OCI-LY1 (cell line): ENCODE results near the gene DNAH11.

Experiments used
- H2AFZ ChIP-seq: fragments of 200-600 bp; sonication (generic), shearing (Covaris generic); 2 replicates; pipeline ENCODE4 v1.6.0; 2014; ENCODE audit warnings: antibody characterized with exemption, mild to moderate bottlenecking, low read length
- H3F3A ChIP-seq: fragments of 200-600 bp; sonication (generic), shearing (Covaris generic); 2 replicates; pipeline ENCODE4 v1.6.0; 2014; ENCODE audit warnings: mild to moderate bottlenecking, antibody characterized with exemption, low read length, moderate library complexity; ENCODE audit not compliant: insufficient read depth
- H3K27ac ChIP-seq: fragments of 200-600 bp; sonication (generic); 2 replicates; pipeline ENCODE4 v1.5.1; 2014; ENCODE audit warnings: low read length, mixed run types, mild to moderate bottlenecking, low read depth; ENCODE audit not compliant: poor library complexity, severe bottlenecking
- H3K27me3 ChIP-seq: fragments of 200-600 bp; sonication (generic); 2 replicates; pipeline ENCODE4 v1.6.0; 2014; ENCODE audit warnings: antibody characterized with exemption, mild to moderate bottlenecking, low read length, moderate library complexity; ENCODE audit not compliant: insufficient read depth
- H3K36me3 ChIP-seq: fragments of 200-600 bp; sonication (generic); 2 replicates; pipeline ENCODE4 v1.6.1; 2014; ENCODE audit warnings: mild to moderate bottlenecking, antibody characterized with exemption, low read length, moderate library complexity, mixed read lengths; ENCODE audit not compliant: insufficient read depth
- H3K4me1 ChIP-seq: fragments of 200-600 bp; sonication (generic); 2 replicates; pipeline ENCODE4 v1.5.1; 2014; ENCODE audit warnings: mild to moderate bottlenecking, low read length, moderate library complexity; ENCODE audit not compliant: insufficient read depth, severe bottlenecking
- H3K4me2 ChIP-seq: fragments of 200-600 bp; sonication (generic), shearing (Covaris generic); 2 replicates; pipeline ENCODE4 v1.6.1; 2014; ENCODE audit warnings: low read length
- H3K4me3 ChIP-seq: fragments of 200-600 bp; sonication (generic); 2 replicates; pipeline ENCODE4 v1.5.1; 2014; ENCODE audit warnings: low read length, low read depth, mild to moderate bottlenecking, mixed read lengths; ENCODE audit not compliant: poor library complexity, severe bottlenecking
- H3K79me2 ChIP-seq: fragments of 200-600 bp; shearing (Covaris generic); 2 replicates; pipeline ENCODE4 v1.6.1; 2016; ENCODE audit warnings: mixed run types, low read length, mixed read lengths; ENCODE audit not compliant: insufficient read depth
- H3K9ac ChIP-seq: fragments of 200-600 bp; sonication (generic), shearing (Covaris generic); 2 replicates; pipeline ENCODE4 v1.6.1; 2014; ENCODE audit warnings: mild to moderate bottlenecking, low read length, mixed read lengths
- H3K9me2 ChIP-seq: fragments of 200-600 bp; sonication (generic), shearing (Covaris generic); 2 replicates; pipeline ENCODE4 v1.6.1; 2014; ENCODE audit warnings: low read depth, mild to moderate bottlenecking, low read length, mixed read lengths
- H3K9me3 ChIP-seq: fragments of 200-600 bp; shearing (Covaris generic); 2 replicates; pipeline ENCODE4 v1.6.1; 2014; ENCODE audit warnings: low read length, mixed read lengths
- H4K20me1 ChIP-seq: fragments of 200-600 bp; sonication (generic), shearing (Covaris generic); 2 replicates; pipeline ENCODE4 v1.6.0; 2016; ENCODE audit warnings: mild to moderate bottlenecking, low read length; ENCODE audit not compliant: insufficient read depth
- EZH2 ChIP-seq: fragments of 200-600 bp; sonication (generic), shearing (Covaris generic); IDR thresholded peaks from 2 replicates; pipeline ENCODE4 v1.8.0; 2017; ENCODE audit warnings: borderline replicate concordance, mixed run types, mild to moderate bottlenecking, antibody characterized with exemption, low read length, moderate library complexity, mixed read lengths
- TF ChIP-seq, protein P1 (sequence below): fragments of 200-600 bp; sonication (generic), shearing (Covaris generic); IDR thresholded peaks from 2 replicates; pipeline ENCODE4 v1.5.1; 2017; ENCODE audit warnings: mild to moderate bottlenecking, antibody characterized with exemption, low read length, moderate library complexity, mixed read lengths

Gene DNAH11

DNA sequence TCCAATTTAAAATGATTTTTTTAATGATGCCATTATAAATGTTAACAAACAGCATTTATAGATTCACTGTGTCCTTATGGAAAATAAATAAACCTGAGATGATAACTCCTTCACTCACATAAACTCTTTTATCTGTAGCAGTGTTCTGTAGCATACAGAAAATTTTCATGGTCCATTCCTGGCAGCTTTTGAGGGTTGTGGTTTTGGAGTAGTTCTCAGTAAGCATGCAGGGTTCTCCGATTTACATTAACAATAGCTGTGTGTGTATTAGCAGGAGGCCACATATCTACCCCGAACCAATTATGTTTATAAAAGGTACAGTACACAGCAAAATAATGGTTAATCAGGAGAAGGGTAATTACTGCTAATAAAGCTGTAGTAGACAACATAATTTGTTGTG lies 240.2 kb downstream of the DNAH11 start:
- H3K27ac ChIP-seq: no peak overlapping the region
- TF ChIP-seq, protein P1, sequence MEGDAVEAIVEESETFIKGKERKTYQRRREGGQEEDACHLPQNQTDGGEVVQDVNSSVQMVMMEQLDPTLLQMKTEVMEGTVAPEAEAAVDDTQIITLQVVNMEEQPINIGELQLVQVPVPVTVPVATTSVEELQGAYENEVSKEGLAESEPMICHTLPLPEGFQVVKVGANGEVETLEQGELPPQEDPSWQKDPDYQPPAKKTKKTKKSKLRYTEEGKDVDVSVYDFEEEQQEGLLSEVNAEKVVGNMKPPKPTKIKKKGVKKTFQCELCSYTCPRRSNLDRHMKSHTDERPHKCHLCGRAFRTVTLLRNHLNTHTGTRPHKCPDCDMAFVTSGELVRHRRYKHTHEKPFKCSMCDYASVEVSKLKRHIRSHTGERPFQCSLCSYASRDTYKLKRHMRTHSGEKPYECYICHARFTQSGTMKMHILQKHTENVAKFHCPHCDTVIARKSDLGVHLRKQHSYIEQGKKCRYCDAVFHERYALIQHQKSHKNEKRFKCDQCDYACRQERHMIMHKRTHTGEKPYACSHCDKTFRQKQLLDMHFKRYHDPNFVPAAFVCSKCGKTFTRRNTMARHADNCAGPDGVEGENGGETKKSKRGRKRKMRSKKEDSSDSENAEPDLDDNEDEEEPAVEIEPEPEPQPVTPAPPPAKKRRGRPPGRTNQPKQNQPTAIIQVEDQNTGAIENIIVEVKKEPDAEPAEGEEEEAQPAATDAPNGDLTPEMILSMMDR: no peak
- TF ChIP-seq EZH2: no peak

GRCh38 chr7:21784989-21785388 lies 242.2 kb downstream of the DNAH11 start:
- H3K4me1 ChIP-seq: no peaks in the 10 kb centered on the region

More for the DNA sequence above, 240.2 kb downstream of the DNAH11 start:
- H2AFZ ChIP-seq: no peak overlapping the region
- H3K4me1 ChIP-seq: no peaks in the 10 kb centered on the region
- H3K9ac ChIP-seq: no peak overlapping the region
- H3K27me3 ChIP-seq: no peaks in the 10 kb centered on the region
- H3K9me2 ChIP-seq: no peaks in the 10 kb centered on the region
- H4K20me1 ChIP-seq: no peaks in the 10 kb centered on the region
- no peaks in the 10 kb centered on the region for H3F3A ChIP-seq
- H3K79me2 ChIP-seq: no peaks in the 10 kb centered on the region
- no peaks in the 10 kb centered on the region for H3K9me3 ChIP-seq
- no peak overlapping the region for H3K4me2 ChIP-seq
- no peak overlapping the region for H3K4me3 ChIP-seq
- H3K36me3 ChIP-seq: no peaks in the 10 kb centered on the region

GRCh38 chr7:21805791-21806190 lies 263.0 kb downstream of the DNAH11 start:
- no peaks in the 10 kb centered on the region for H3K79me2 ChIP-seq
- no peak overlapping the region for H2AFZ ChIP-seq
- no peak overlapping the region for H3K4me3 ChIP-seq
- H3K4me2 ChIP-seq: no peak overlapping the region
- H3F3A ChIP-seq: no peaks in the 10 kb centered on the region
- H3K9me3 ChIP-seq: no peaks in the 10 kb centered on the region
- H3K9me2 ChIP-seq: no peaks in the 10 kb centered on the region
- no peaks in the 10 kb centered on the region for H4K20me1 ChIP-seq
- TF ChIP-seq EZH2: no peak
- TF ChIP-seq, protein P1: no peak
- no peaks in the 10 kb centered on the region for H3K4me1 ChIP-seq
- H3K9ac ChIP-seq: no peak overlapping the region
- H3K27ac ChIP-seq: no peak overlapping the region
- no peaks in the 10 kb centered on the region for H3K27me3 ChIP-seq
- H3K36me3 ChIP-seq: no peaks in the 10 kb centered on the region

More at GRCh38 chr7:21784989-21785388, 242.2 kb downstream of the DNAH11 start:
- no peak overlapping the region for H3K9ac ChIP-seq
- no peak overlapping the region for H3K4me3 ChIP-seq
- no peaks in the 10 kb centered on the region for H3K27me3 ChIP-seq
- H3K27ac ChIP-seq: no peak overlapping the region
- no peak for TF ChIP-seq EZH2
- TF ChIP-seq, protein P1: no peak
- no peaks in the 10 kb centered on the region for H3K79me2 ChIP-seq
- no peaks in the 10 kb centered on the region for H3K9me3 ChIP-seq
- no peaks in the 10 kb centered on the region for H3F3A ChIP-seq
- H3K4me2 ChIP-seq: no peak overlapping the region
- H2AFZ ChIP-seq: no peak overlapping the region
- no peaks in the 10 kb centered on the region for H3K9me2 ChIP-seq
- no peaks in the 10 kb centered on the region for H3K36me3 ChIP-seq
- H4K20me1 ChIP-seq: no peaks in the 10 kb centered on the region
